Spleen (tissue), 11 donors: Measurements from ENCODE around the gene EEIG1. TPM values are rescaled to one million over a fixed set of nuclear protein-coding genes. Genes with fewer than 3 reads are reported as not detected.

Experiments used
- DNase-seq: peaks from one replicate; pipeline ENCODE4 v3.0.0-alpha.2; 2020
- H3K27ac ChIP-seq, 8 donors: fragments of 200-600 bp; sonication (generic) in 7 of 8; 1 replicate in 4 of 8; 2 replicates in 4 of 8; pipeline versions ENCODE4 v1.5.0 to v1.8.0; 2016 to 2021; ENCODE audit warnings: inconsistent platforms in 4 of 8, mild to moderate bottlenecking in 4 of 8, moderate library complexity in 1 of 8
- H3K27me3 ChIP-seq, 7 donors: fragments of 200-600 bp; sonication (generic) in 6 of 7; replicated peaks in 1 of 7; 1 replicate in 4 of 7; 2 replicates in 3 of 7; pipeline versions ENCODE4 v1.5.0 to v1.8.0; 2016 to 2021; ENCODE audit warnings: inconsistent platforms in 3 of 7, mild to moderate bottlenecking in 1 of 7
- H3K36me3 ChIP-seq, 6 donors: fragments of 200-600 bp; sonication (generic) in 5 of 6; 1 replicate in 4 of 6; 2 replicates in 2 of 6; pipeline versions ENCODE4 v1.5.0 to v1.8.0; 2016 to 2021; ENCODE audit warnings: inconsistent platforms in 2 of 6
- H3K4me1 ChIP-seq, 6 donors: fragments of 200-600 bp; sonication (generic) in 5 of 6; 1 replicate in 3 of 6; 2 replicates in 3 of 6; pipeline versions ENCODE4 v1.5.0 to v1.8.0; 2016 to 2021; ENCODE audit warnings: inconsistent platforms in 3 of 6
- H3K4me3 ChIP-seq, 8 donors: fragments of 200-600 bp; sonication (generic) in 7 of 8; 1 replicate in 4 of 8; 2 replicates in 4 of 8; pipeline versions ENCODE4 v1.5.0 to v1.8.0; 2016 to 2021; ENCODE audit warnings: inconsistent platforms in 4 of 8, mild to moderate bottlenecking in 4 of 8, moderate library complexity in 2 of 8
- H3K9me3 ChIP-seq, 8 donors: fragments of 200-600 bp; sonication (generic) in 7 of 8; 1 replicate in 4 of 8; 2 replicates in 4 of 8; pipeline versions ENCODE4 v1.5.0 to v1.8.0; 2016 to 2021; ENCODE audit warnings: inconsistent platforms in 4 of 8
- POLR2A ChIP-seq, 3 donors: fragments of 450-650 bp; IDR thresholded peaks; one replicate each; pipeline ENCODE4 v1.5.1; 2017; ENCODE audit warnings: antibody characterized with exemption in 3 of 3, mild to moderate bottlenecking in 1 of 3
- POLR2AphosphoS5 ChIP-seq, 3 donors: sonication (generic); formaldehyde crosslinking; IDR thresholded peaks; one replicate each; pipeline ENCODE4 v1.5.1; 2017; ENCODE audit warnings: antibody characterized with exemption in 3 of 3
- WGBS, 5 donors: extraction: QIAGEN DNeasy Blood & Tissue Kit in 3 of 5; methylation state at CpG; one replicate each; pipeline versions ENCODE4 v1.1.5 to v1.1.7; 2013 to 2018; 5-methylcytosine and 5-hydroxymethylcytosine counted together
- intact Hi-C: fragments of 100-400 bp; cut with DNase I; formaldehyde crosslinking; loops from one replicate; pipeline ENCODE4 v1.15.0; 2023; ENCODE audit warnings: low total_unique reads
- polyA plus RNA-seq, 3 donors: library from polyadenylated mRNA; stranded (reverse); fragments of 200-250 nt; gene quantifications; one replicate each; pipeline ENCODE4 v1.2.1, GENCODE V29; 2013
- total RNA-seq, 7 donors: library from RNA; depleted of rRNA in 3 of 7; stranded (reverse); fragments of >200 nt in 3 of 7; fragmentation: NEBNext Ultra II Directional in 4 of 7; extraction: Animal tissue kit (Norgen Biotek cat#: 25700) in 4 of 7; gene quantifications; one replicate each; pipeline versions ENCODE4 v1.1.0 to v1.2.1, GENCODE V29; 2016 to 2021
- TF ChIP-seq, protein P1 (sequence below), 11 experiments: fragments of 200-600 bp in 7 of 11; fragments of 450-650 bp in 4 of 11; sonication (generic) in 4 of 11; IDR thresholded peaks in 8 of 11; conservative IDR thresholded peaks in 3 of 11; 1 replicate in 7 of 11; 2 replicates in 4 of 11; pipeline versions ENCODE4 v1.4.0 to v1.8.0; 2016 to 2021; ENCODE audit warnings: antibody characterized with exemption in 11 of 11, inconsistent platforms in 4 of 11, mild to moderate bottlenecking in 1 of 11
- donor health status: healthy with polysubstance abuse.
- donor health status: DM: no; HTN: no; CAD: no; lungs with moderate emphysema.
- donor health status: DM: no; HTN: no; CAD: no.
- donor health status: Bipolar disorder and iron deficiency.
- donor health status: healthy.
- donor health status: DM: no; HTN: no; CAD: no.
- donor health status: DM: yes; HTN: yes; CAD: no.

The EEIG1 gene
- total and polyA plus RNA-seq, 10 donors: 27.3 to 102 (median 35.2) TPM

DNA sequence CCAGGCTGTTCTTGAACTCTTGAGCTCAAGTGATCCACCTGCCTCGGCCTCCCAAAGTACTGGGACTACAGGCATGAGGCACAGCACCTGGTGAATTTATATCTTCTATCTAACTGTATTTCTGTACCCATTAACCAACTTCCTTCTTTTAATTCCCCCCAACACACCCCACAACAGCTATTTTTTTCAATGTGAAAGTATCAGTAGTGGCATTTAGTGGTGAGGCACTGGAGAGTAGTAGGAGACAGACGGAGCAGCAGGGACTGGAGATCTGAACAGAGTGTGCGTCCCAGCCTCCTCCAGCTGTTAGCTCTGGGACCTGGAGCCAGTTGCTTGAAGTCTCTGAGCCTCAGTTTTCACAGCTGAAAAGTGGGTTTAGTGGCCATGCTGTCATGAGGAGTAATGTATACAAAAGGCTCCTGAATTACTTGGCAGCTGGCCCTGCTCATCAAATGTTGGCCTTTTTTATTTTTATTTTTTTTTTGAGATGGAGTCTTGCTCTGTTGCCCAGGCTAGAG is 11.0 kb upstream of the EEIG1 start:
- Histone ChIP-seq H3K27me3 (no peaks in the 10 kb centered on the region), H3K4me3 (no peak overlapping the region), H3K4me1 (peaks cover 0 to 23% (median 0%) of the 10 kb centered on the region in 6 donors), H3K9me3 (no peaks in the 10 kb centered on the region), H3K27ac (peak overlapping the region in 4 of 8 donors; percentile 4 to 41 (median 18)), H3K36me3 (no peaks in the 10 kb centered on the region)
- TF ChIP-seq POLR2AphosphoS5 (IDR thresholded peaks at IDR 0.05) (no peak), POLR2A (IDR thresholded peaks at IDR 0.05) (no peak)
- TF ChIP-seq, protein P1, sequence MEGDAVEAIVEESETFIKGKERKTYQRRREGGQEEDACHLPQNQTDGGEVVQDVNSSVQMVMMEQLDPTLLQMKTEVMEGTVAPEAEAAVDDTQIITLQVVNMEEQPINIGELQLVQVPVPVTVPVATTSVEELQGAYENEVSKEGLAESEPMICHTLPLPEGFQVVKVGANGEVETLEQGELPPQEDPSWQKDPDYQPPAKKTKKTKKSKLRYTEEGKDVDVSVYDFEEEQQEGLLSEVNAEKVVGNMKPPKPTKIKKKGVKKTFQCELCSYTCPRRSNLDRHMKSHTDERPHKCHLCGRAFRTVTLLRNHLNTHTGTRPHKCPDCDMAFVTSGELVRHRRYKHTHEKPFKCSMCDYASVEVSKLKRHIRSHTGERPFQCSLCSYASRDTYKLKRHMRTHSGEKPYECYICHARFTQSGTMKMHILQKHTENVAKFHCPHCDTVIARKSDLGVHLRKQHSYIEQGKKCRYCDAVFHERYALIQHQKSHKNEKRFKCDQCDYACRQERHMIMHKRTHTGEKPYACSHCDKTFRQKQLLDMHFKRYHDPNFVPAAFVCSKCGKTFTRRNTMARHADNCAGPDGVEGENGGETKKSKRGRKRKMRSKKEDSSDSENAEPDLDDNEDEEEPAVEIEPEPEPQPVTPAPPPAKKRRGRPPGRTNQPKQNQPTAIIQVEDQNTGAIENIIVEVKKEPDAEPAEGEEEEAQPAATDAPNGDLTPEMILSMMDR (IDR thresholded peaks at IDR 0.05 in 8 of 11, conservative IDR thresholded peaks at IDR 0.05 in 3 of 11): no peak
- whole genome bisulfite sequencing, 5 donors: 79 to 85% (median 81%) methylated on average over 3 of the region's 3 CpGs
- DNase-seq: no peak
- intact Hi-C loops: no loop called here

GRCh38 chr9:127991017-127991756 is 10.4 kb upstream of the EEIG1 start:
- H3K4me1 ChIP-seq: peaks cover 0 to 27% (median 0%) of the 10 kb centered on the region in 6 donors
- 69 to 82% (median 79%) methylated on average over 10 of the region's 10 CpGs for WGBS, 5 donors
- no peaks in the 10 kb centered on the region for H3K27me3 ChIP-seq
- H3K4me3 ChIP-seq: no peak overlapping the region
- no peaks in the 10 kb centered on the region for H3K9me3 ChIP-seq
- peak overlapping the region in 4 of 8 donors; percentile 28 to 60 (median 42) for H3K27ac ChIP-seq
- no peaks in the 10 kb centered on the region for H3K36me3 ChIP-seq
- intact Hi-C loops: no loop called here
- no peak for DNase-seq
- TF ChIP-seq POLR2A (IDR thresholded peaks at IDR 0.05) (no peak), POLR2AphosphoS5 (IDR thresholded peaks at IDR 0.05) (no peak)
- TF ChIP-seq, protein P1 (IDR thresholded peaks at IDR 0.05 in 8 of 11, conservative IDR thresholded peaks at IDR 0.05 in 3 of 11): no peak

DNA sequence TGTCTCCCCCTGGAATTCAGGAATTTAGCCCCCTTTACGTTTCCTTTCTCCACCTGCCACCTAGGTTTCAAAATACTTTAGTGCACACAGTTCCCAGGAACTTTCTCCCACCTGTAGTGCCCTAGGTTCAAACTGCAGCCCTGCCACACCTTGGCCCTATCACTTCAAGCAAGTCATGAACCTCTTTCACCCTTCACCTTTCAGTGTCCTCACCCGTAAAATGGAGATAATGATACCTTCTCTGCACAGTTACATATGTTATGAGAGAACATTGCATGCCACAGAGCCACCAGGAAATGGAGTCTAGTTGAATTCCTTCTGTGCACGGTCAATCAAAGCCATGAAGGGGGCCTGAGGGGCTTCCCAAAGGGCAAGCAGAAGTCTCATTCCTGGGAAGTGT is 9.8 kb upstream of the EEIG1 start:
- 65 to 86% (median 80%) methylated on average over 3 of the region's 3 CpGs for WGBS, 5 donors
- Histone ChIP-seq H3K36me3 (no peaks in the 10 kb centered on the region), H3K9me3 (no peaks in the 10 kb centered on the region), H3K4me1 (peaks cover 0 to 27% (median 0%) of the 10 kb centered on the region in 6 donors), H3K27me3 (no peaks in the 10 kb centered on the region), H3K4me3 (no peak overlapping the region), H3K27ac (peak overlapping the region in 4 of 8 donors; percentile 2 to 60 (median 42))
- no peak for DNase-seq
- TF ChIP-seq POLR2A (IDR thresholded peaks at IDR 0.05) (no peak), POLR2AphosphoS5 (IDR thresholded peaks at IDR 0.05) (no peak)
- TF ChIP-seq, protein P1 (IDR thresholded peaks at IDR 0.05 in 8 of 11, conservative IDR thresholded peaks at IDR 0.05 in 3 of 11): no peak
- intact Hi-C loops: no loop called here

GRCh38 chr9:127989094-127989493 is 8.3 kb upstream of the EEIG1 start:
- Histone ChIP-seq H3K4me1 (peaks cover 0 to 36% (median 0%) of the 10 kb centered on the region in 6 donors), H3K36me3 (no peaks in the 10 kb centered on the region), H3K27me3 (no peaks in the 10 kb centered on the region), H3K4me3 (no peak overlapping the region), H3K27ac (no peak overlapping the region), H3K9me3 (no peaks in the 10 kb centered on the region)
- no peak for DNase-seq
- WGBS, 5 donors: 88 to 95% (median 92%) methylated on average over 4 of the region's 4 CpGs
- intact Hi-C loops: no loop called here
- TF ChIP-seq POLR2A (IDR thresholded peaks at IDR 0.05): no peak
- TF ChIP-seq, protein P1 (IDR thresholded peaks at IDR 0.05 in 8 of 11, conservative IDR thresholded peaks at IDR 0.05 in 3 of 11): no peak
- TF ChIP-seq POLR2AphosphoS5 (IDR thresholded peaks at IDR 0.05): no peak
